ENCODE data around the gene ZNF451.

DNA sequence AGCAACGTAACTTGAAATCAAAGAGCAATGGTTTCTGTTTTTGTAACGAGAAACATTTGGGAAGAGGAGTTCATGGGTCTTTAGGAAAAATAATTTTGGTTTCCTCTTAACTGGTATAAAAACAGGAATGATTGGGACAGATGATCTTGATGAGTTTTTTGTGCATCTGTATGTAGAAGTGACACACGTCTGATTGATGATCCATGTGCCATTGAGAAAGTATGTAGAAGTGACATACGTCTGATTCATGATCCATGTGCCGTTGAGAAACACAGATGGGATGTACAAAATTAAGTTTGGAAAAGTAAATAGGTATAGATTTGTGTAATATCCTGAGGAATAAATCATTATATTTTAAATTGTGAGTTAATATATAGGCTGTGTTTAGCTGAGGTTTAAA lies 41.4 kb upstream of the ZNF451 start:
- TF ChIP-seq EZH2 (IDR thresholded peaks at IDR 0.05; ENCODE audit: low read length, unreplicated experiment) (no peak), EZH2phosphoT487 (IDR thresholded peaks at IDR 0.05; ENCODE audit: borderline replicate concordance, low read length) (no peak)
